Measurements from ENCODE around the gene FEV.
A peak's percentile ranks its signal among the peaks of the same experiment; 100 is the strongest.

FEV gene

GRCh38 chr2:219022041-219022440, 37.1 kb upstream of the FEV start:
- ATAC-seq (replicated peaks): no peak
- H3K9me3 Mint-ChIP-seq: no peaks in the 10 kb centered on the region
- no peak overlapping the region for H3K4me3 Mint-ChIP-seq
- no peaks in the 10 kb centered on the region for H3K4me1 Mint-ChIP-seq
- no peaks in the 10 kb centered on the region for H3K36me3 Mint-ChIP-seq
- no peak overlapping the region for H3K27ac Mint-ChIP-seq
- no peak for DNase-seq
- H3K27me3 Mint-ChIP-seq: peaks cover 19 to 58% of the 10 kb centered on the region in 2 donors

- peaks cover 23 to 58% of the 10 kb centered on the region in 2 donors for H3K27me3 Mint-ChIP-seq
- no peak for ATAC-seq (replicated peaks)
- no peaks in the 10 kb centered on the region for H3K9me3 Mint-ChIP-seq
- H3K4me3 Mint-ChIP-seq: no peak overlapping the region
- H3K4me1 Mint-ChIP-seq: no peaks in the 10 kb centered on the region
- no peak overlapping the region for H3K27ac Mint-ChIP-seq
- H3K36me3 Mint-ChIP-seq: no peaks in the 10 kb centered on the region
- no peak for DNase-seq
Measured at GRCh38 chr2:219021591-219021990, 36.6 kb upstream of the FEV start.

GRCh38 chr2:219020604-219021365, 35.8 kb upstream of the FEV start:
- no peak overlapping the region for H3K27ac Mint-ChIP-seq
- ATAC-seq (replicated peaks) (no peak), DNase-seq (no peak)
- H3K36me3 Mint-ChIP-seq: no peaks in the 10 kb centered on the region
- peaks cover 25 to 61% of the 10 kb centered on the region in 2 donors for H3K27me3 Mint-ChIP-seq
- no peaks in the 10 kb centered on the region for H3K9me3 Mint-ChIP-seq
- no peak overlapping the region for H3K4me3 Mint-ChIP-seq
- H3K4me1 Mint-ChIP-seq: no peaks in the 10 kb centered on the region

- H3K9me3 Mint-ChIP-seq: no peaks in the 10 kb centered on the region
- no peak for DNase-seq
- H3K4me3 Mint-ChIP-seq: no peak overlapping the region
- peaks cover 32 to 75% of the 10 kb centered on the region in 2 donors for H3K27me3 Mint-ChIP-seq
- H3K36me3 Mint-ChIP-seq: no peaks in the 10 kb centered on the region
- ATAC-seq (replicated peaks): no peak
- H3K27ac Mint-ChIP-seq: no peak overlapping the region
- no peaks in the 10 kb centered on the region for H3K4me1 Mint-ChIP-seq
Measured at GRCh38 chr2:219019436-219019835, 34.5 kb upstream of the FEV start.

GRCh38 chr2:219018726-219019125, 33.7 kb upstream of the FEV start:
- peaks cover 39 to 77% of the 10 kb centered on the region in 2 donors for H3K27me3 Mint-ChIP-seq
- DNase-seq (no peak), ATAC-seq (replicated peaks) (no peak)
- H3K9me3 Mint-ChIP-seq: no peaks in the 10 kb centered on the region
- no peak overlapping the region for H3K4me3 Mint-ChIP-seq
- no peak overlapping the region for H3K27ac Mint-ChIP-seq
- H3K4me1 Mint-ChIP-seq: no peaks in the 10 kb centered on the region
- no peaks in the 10 kb centered on the region for H3K36me3 Mint-ChIP-seq

GRCh38 chr2:219018286-219018685, 33.3 kb upstream of the FEV start:
- Mint-ChIP-seq H3K27me3 (peaks cover 43 to 77% of the 10 kb centered on the region in 2 donors), H3K9me3 (no peaks in the 10 kb centered on the region), H3K36me3 (no peaks in the 10 kb centered on the region), H3K4me1 (no peaks in the 10 kb centered on the region), H3K4me3 (no peak overlapping the region), H3K27ac (no peak overlapping the region)
- DNase-seq (no peak), ATAC-seq (replicated peaks) (no peak)

- H3K27ac Mint-ChIP-seq: no peak overlapping the region
- no peaks in the 10 kb centered on the region for H3K9me3 Mint-ChIP-seq
- no peaks in the 10 kb centered on the region for H3K4me1 Mint-ChIP-seq
- no peak overlapping the region for H3K4me3 Mint-ChIP-seq
- DNase-seq (no peak), ATAC-seq (replicated peaks) (no peak)
- peaks cover 46 to 74% of the 10 kb centered on the region in 2 donors for H3K27me3 Mint-ChIP-seq
- H3K36me3 Mint-ChIP-seq: no peaks in the 10 kb centered on the region
Measured at GRCh38 chr2:219017201-219017931, 32.4 kb upstream of the FEV start.

GRCh38 chr2:219016721-219017120, 31.7 kb upstream of the FEV start:
- no peaks in the 10 kb centered on the region for H3K9me3 Mint-ChIP-seq
- ATAC-seq (replicated peaks): no peak
- no peak overlapping the region for H3K27ac Mint-ChIP-seq
- H3K4me3 Mint-ChIP-seq: no peak overlapping the region
- peaks cover 47 to 73% of the 10 kb centered on the region in 2 donors for H3K27me3 Mint-ChIP-seq
- no peak for DNase-seq
- H3K36me3 Mint-ChIP-seq: no peaks in the 10 kb centered on the region
- H3K4me1 Mint-ChIP-seq: no peaks in the 10 kb centered on the region

GRCh38 chr2:219010873-219011272, 25.9 kb upstream of the FEV start:
- Mint-ChIP-seq H3K4me1 (no peaks in the 10 kb centered on the region), H3K36me3 (no peaks in the 10 kb centered on the region), H3K4me3 (no peak overlapping the region), H3K27me3 (peaks cover 68 to 74% of the 10 kb centered on the region in 2 donors), H3K27ac (no peak overlapping the region), H3K9me3 (peaks cover 0 to 1% of the 10 kb centered on the region in 2 donors)
- no peak for DNase-seq
- ATAC-seq (replicated peaks): no peak

- H3K27me3 Mint-ChIP-seq: peaks cover 72 to 74% of the 10 kb centered on the region in 2 donors
- no peak for DNase-seq
- H3K27ac Mint-ChIP-seq: no peak overlapping the region
- no peak overlapping the region for H3K4me3 Mint-ChIP-seq
- no peaks in the 10 kb centered on the region for H3K4me1 Mint-ChIP-seq
- H3K36me3 Mint-ChIP-seq: peaks cover 0 to 1% of the 10 kb centered on the region in 2 donors
- H3K9me3 Mint-ChIP-seq: peaks cover 0 to 1% of the 10 kb centered on the region in 2 donors
- ATAC-seq (replicated peaks): peak; percentile 72 to 76
Measured at GRCh38 chr2:219010162-219010756, 25.3 kb upstream of the FEV start.

GRCh38 chr2:219009294-219009693, 24.3 kb upstream of the FEV start:
- H3K36me3 Mint-ChIP-seq: peaks cover 0 to 1% of the 10 kb centered on the region in 2 donors
- H3K27ac Mint-ChIP-seq: no peak overlapping the region
- H3K27me3 Mint-ChIP-seq: peaks cover 72 to 74% of the 10 kb centered on the region in 2 donors
- no peak for DNase-seq
- peaks cover 0 to 5% of the 10 kb centered on the region in 2 donors for H3K4me1 Mint-ChIP-seq
- no peak overlapping the region for H3K4me3 Mint-ChIP-seq
- H3K9me3 Mint-ChIP-seq: peaks cover 0 to 1% of the 10 kb centered on the region in 2 donors
- no peak for ATAC-seq (replicated peaks)

- ATAC-seq (replicated peaks) (no peak), DNase-seq (no peak)
- H3K36me3 Mint-ChIP-seq: peaks cover 0 to 1% of the 10 kb centered on the region in 2 donors
- H3K27ac Mint-ChIP-seq: no peak overlapping the region
- H3K4me1 Mint-ChIP-seq: peaks cover 14 to 34% of the 10 kb centered on the region in 2 donors
- H3K9me3 Mint-ChIP-seq: peaks cover 0 to 1% of the 10 kb centered on the region in 2 donors
- H3K27me3 Mint-ChIP-seq: peaks cover 82 to 94% of the 10 kb centered on the region in 2 donors
- no peak overlapping the region for H3K4me3 Mint-ChIP-seq
Measured at GRCh38 chr2:219003979-219004378, 19.0 kb upstream of the FEV start.

- H3K9me3 Mint-ChIP-seq: peaks cover 0 to 1% of the 10 kb centered on the region in 2 donors
- H3K27me3 Mint-ChIP-seq: peaks cover 83 to 95% of the 10 kb centered on the region in 2 donors
- peaks cover 0 to 1% of the 10 kb centered on the region in 2 donors for H3K36me3 Mint-ChIP-seq
- peaks cover 14 to 34% of the 10 kb centered on the region in 2 donors for H3K4me1 Mint-ChIP-seq
- ATAC-seq (replicated peaks) (peak in 1 of 2 donors; percentile 17), DNase-seq (no peak)
- H3K4me3 Mint-ChIP-seq: peak overlapping the region in 1 of 2 donors; percentile 17
- no peak overlapping the region for H3K27ac Mint-ChIP-seq
Measured at GRCh38 chr2:219003267-219003634, 18.3 kb upstream of the FEV start.

GRCh38 chr2:219002395-219003266, 17.6 kb upstream of the FEV start:
- DNase-seq (no peak), ATAC-seq (replicated peaks) (peak; percentile 23 to 31)
- H3K4me3 Mint-ChIP-seq: peak overlapping the region; percentile 66 to 72
- H3K4me1 Mint-ChIP-seq: peaks cover 14 to 34% of the 10 kb centered on the region in 2 donors
- H3K27me3 Mint-ChIP-seq: peaks cover 85 to 95% of the 10 kb centered on the region in 2 donors
- peak overlapping the region; percentile 74 for H3K27ac Mint-ChIP-seq
- no peaks in the 10 kb centered on the region for H3K9me3 Mint-ChIP-seq
- peaks cover 0 to 1% of the 10 kb centered on the region in 2 donors for H3K36me3 Mint-ChIP-seq
